Spleen (tissue), 7 donors: ENCODE data around the gene MZT2B.
"Not testable (repeated sequence)": the region's sequence is repeated elsewhere in the genome, so short reads cannot be mapped to it uniquely, and the experiment has no call there.

ENCODE experiments used
- CTCF ChIP-seq, 11 experiments: fragments of 200-600 bp in 7 of 11; fragments of 450-650 bp in 4 of 11; sonication (generic) in 4 of 11; IDR thresholded peaks in 8 of 11; conservative IDR thresholded peaks in 3 of 11; 1 replicate in 7 of 11; 2 replicates in 4 of 11; pipeline versions ENCODE4 v1.4.0 to v1.8.0; 2016 to 2021; ENCODE audit warnings: antibody characterized with exemption in 11 of 11, inconsistent platforms in 4 of 11, mild to moderate bottlenecking in 1 of 11
- POLR2A ChIP-seq, 3 donors: fragments of 450-650 bp; IDR thresholded peaks; one replicate each; pipeline ENCODE4 v1.5.1; 2017; ENCODE audit warnings: antibody characterized with exemption in 3 of 3, mild to moderate bottlenecking in 1 of 3
- donor health status: DM: no; HTN: no; CAD: no; lungs with moderate emphysema.
- donor health status: DM: no; HTN: no; CAD: no.
- donor health status: DM: no; HTN: no; CAD: no.

- not testable (repeated sequence) for TF ChIP-seq CTCF (IDR thresholded peaks at IDR 0.05 in 8 of 11, conservative IDR thresholded peaks at IDR 0.05 in 3 of 11); POLR2A (IDR thresholded peaks at IDR 0.05)
Measured at GRCh38 chr2:130151145-130151512, 30.9 kb upstream of the MZT2B start.
